ENCODE data around the gene COBLL1. TPM values are rescaled to one million over a fixed set of nuclear protein-coding genes. Genes with fewer than 3 reads are reported as not detected.

The COBLL1 gene
- total RNA-seq, 4 donors from 2014 or later = 43.2 to 97.3 (median 68.6) TPM

DNA sequence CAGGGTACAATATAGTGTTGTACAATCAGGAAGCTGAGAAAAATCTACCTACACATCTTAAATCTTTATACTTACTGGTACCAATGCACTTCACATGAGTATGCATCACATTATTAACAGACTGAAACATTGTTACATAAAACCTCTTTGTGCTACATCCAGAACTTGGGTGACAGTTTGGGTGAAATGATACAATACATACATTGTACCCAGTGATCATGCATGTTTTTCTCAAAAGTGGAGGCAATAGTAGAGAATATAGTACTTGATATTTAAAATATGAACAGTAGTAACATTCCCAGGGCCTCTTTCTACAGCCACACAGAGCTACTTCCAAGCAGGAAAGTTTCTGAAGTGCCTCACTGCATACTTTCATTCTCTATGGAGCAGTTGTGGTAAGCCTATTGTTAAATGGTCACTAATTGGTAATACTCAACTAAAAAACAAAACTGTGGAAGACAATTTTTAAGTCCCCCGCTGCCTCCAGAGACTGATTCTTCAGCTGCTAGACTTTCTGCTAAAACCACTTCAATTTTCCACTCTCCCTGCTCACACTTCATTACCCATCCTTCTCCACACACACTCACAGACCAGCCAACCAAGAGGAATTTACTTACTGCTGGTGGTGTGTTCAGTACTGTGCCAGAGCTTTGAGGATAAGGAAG, 197.5 kb downstream of the COBLL1 start:
- 85 to 100% methylated on average over 1 of the region's 1 CpG for WGBS, 2 donors
- H3K4me3 ChIP-seq (ENCODE audit: low read depth, poor library complexity, severe bottlenecking) = no peak overlapping the region
- no peak for DNase-seq (ENCODE audit: low spot score in 2 of 2)
- TF ChIP-seq, protein P1, sequence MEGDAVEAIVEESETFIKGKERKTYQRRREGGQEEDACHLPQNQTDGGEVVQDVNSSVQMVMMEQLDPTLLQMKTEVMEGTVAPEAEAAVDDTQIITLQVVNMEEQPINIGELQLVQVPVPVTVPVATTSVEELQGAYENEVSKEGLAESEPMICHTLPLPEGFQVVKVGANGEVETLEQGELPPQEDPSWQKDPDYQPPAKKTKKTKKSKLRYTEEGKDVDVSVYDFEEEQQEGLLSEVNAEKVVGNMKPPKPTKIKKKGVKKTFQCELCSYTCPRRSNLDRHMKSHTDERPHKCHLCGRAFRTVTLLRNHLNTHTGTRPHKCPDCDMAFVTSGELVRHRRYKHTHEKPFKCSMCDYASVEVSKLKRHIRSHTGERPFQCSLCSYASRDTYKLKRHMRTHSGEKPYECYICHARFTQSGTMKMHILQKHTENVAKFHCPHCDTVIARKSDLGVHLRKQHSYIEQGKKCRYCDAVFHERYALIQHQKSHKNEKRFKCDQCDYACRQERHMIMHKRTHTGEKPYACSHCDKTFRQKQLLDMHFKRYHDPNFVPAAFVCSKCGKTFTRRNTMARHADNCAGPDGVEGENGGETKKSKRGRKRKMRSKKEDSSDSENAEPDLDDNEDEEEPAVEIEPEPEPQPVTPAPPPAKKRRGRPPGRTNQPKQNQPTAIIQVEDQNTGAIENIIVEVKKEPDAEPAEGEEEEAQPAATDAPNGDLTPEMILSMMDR (IDR thresholded peaks at IDR 0.05) = no peak
- TF ChIP-seq POLR2A (IDR thresholded peaks at IDR 0.05) = no peak
- intact Hi-C loops (cut with DNase I; ENCODE audit: low total_unique reads) = no loop called here

DNA sequence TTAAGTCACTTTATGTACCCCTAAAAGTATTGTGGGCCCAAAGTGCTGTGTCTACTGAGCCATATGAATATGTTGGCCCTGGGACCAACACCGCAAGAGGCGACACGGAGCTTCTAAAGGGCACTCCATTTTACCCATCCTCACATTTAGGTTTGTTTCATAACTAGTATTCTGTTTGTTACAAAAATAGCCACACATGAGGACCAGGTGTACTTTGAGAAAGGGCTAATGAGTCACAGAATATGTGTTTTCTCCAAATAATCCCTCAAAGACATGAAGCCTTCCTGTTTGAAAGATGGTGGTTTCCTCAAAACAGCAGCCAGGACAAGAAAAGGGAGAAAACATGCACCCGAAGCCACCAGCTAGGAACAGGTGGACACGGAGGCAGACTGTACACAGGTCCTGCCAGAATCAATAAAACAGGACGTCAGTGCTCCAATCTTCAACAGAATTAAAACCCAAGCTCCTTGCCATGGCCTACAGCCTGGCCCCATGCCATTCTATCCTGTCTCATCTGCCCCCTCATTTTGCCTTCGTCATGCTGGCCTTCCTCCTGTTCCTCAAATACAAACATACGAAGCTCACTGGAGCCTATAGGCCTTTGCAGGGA, 198.6 kb downstream of the COBLL1 start:
- 91 to 93% methylated on average over 8 of the region's 8 CpGs for WGBS, 2 donors
- no peak for DNase-seq (ENCODE audit: low spot score in 2 of 2)
- H3K4me3 ChIP-seq (ENCODE audit: low read depth, poor library complexity, severe bottlenecking) = no peak overlapping the region
- intact Hi-C loops (cut with DNase I; ENCODE audit: low total_unique reads) = no loop called here
- TF ChIP-seq, protein P1 (IDR thresholded peaks at IDR 0.05) = no peak

DNA sequence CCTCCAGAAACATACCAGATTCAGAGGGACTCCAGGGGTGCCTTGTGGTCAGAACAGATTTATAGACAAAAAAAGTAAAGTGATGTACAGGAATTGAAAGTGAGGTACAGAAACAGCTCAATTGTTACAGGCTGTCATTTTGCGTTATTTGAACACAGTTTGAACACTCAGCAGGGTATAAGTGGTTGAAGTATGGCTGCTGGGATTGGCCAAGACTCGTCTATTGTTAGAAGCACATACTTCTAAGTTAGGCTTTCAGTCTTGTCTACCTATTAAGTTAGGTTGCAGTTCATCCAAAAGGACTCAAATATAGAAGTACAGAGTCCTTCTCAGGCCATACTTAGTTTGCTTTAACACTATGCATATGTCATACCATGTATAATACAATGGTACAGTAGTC, 199.4 kb downstream of the COBLL1 start:
- WGBS, 2 donors = 79 to 91% methylated on average over 2 of the region's 2 CpGs
- no peak for DNase-seq (ENCODE audit: low spot score in 2 of 2)
- no peak overlapping the region for H3K4me3 ChIP-seq (ENCODE audit: low read depth, poor library complexity, severe bottlenecking)
- intact Hi-C loops (cut with DNase I; ENCODE audit: low total_unique reads) = no loop called here
- TF ChIP-seq POLR2A (IDR thresholded peaks at IDR 0.05) = no peak
- TF ChIP-seq, protein P1 (IDR thresholded peaks at IDR 0.05) = no peak

Other genes with a start within 250 kb of the COBLL1 start
- 1 to 10 TPM in 3 of 4 donors, under 1 TPM in 1; 0.13 to 7.5 (median 4.6) TPM for gene GRB14, start 220.3 kb downstream of the COBLL1 start, total RNA-seq
- 1 to 10 TPM in 1 of 4 donors, under 1 TPM in 2, not detected in 1; 0.32 to 2.9 (median 0.52) TPM for gene SLC38A11, start 113.7 kb upstream of the COBLL1 start, total RNA-seq

Data from lower leg skin (tissue), 4 donors.